AG04450 (cell line): ENCODE measurements around the gene ABLIM1. TPM values are rescaled to one million over a fixed set of nuclear protein-coding genes. Genes with fewer than 3 reads are reported as not detected.

Experiments used
- CTCF ChIA-PET: fragments of 300-600, 350-600 bp; formaldehyde crosslinking; extraction: SDS; loops from one replicate; lab custom pipeline; 2022; ENCODE audit warnings: antibody characterized with exemption, inconsistent platforms; lab: Charles Lee
- POLR2A ChIA-PET: fragments of 350-600 bp; formaldehyde crosslinking; extraction: SDS; loops from one replicate; lab custom pipeline; 2021; ENCODE audit warnings: antibody characterized with exemption, inconsistent platforms; lab: Yijun Ruan, JAX
- DNase-seq: peaks from one replicate; pipeline ENCODE4 v3.0.0-alpha.2; 2011; ENCODE audit warnings: low read depth, low spot score
- H3K27ac ChIP-seq: one replicate; pipeline ENCODE4 v1.5.1; 2012; ENCODE audit warnings: low read depth, low read length, control low read depth
- H3K27me3 ChIP-seq: one replicate; pipeline ENCODE4 v1.6.0; 2012; ENCODE audit warnings: low read length; ENCODE audit not compliant: control insufficient read depth, insufficient read depth
- H3K4me3 ChIP-seq: 2 replicates; pipeline ENCODE4 v1.5.1; 2011; ENCODE audit warnings: mild to moderate bottlenecking, low read depth, low read length, control low read depth
- H3K9me3 ChIP-seq: 2 replicates; pipeline ENCODE4 v1.5.1; 2012; ENCODE audit warnings: low read length; ENCODE audit not compliant: control insufficient read depth, insufficient read depth
- polyA plus RNA-seq: library from polyadenylated mRNA; depleted of rRNA; stranded (reverse); fragments of >200 nt; gene quantifications from 2 replicates; pipeline ENCODE4 v1.2.3, GENCODE V29; 2011
- TF ChIP-seq, protein P1 (sequence below): IDR thresholded peaks from 2 replicates; pipeline ENCODE4 v1.5.1; 2011; ENCODE audit warnings: low read depth, low read length, control low read depth, inconsistent platforms

ABLIM1 gene
- polyA plus RNA-seq, 1 experiment, result 6.4 TPM

DNA sequence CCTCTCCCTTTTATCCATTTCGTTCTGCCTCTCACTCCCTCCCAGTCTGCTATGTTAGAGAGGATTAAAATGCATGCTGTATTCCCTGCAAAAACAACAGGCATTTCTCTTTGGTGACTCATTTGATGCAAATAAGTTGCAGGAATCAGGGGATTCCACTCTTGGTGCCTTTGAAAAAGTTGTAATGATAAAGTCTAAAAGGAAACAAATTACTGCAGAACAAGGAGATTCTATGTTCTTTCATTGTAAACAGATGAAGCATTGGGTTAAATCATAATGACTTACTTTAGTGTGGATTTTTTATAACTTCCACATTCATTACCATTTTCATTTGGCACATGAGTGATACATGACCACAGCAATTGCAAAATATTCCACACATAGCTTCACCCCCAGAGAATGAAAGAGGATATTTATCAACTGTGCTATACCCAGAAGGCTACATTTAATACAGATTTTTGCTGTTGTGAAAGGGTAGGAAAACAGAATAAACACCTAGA, 33.4 kb upstream of the ABLIM1 start:
- POLR2A ChIA-PET, result no interaction called here
- H3K4me3 ChIP-seq, result no peak overlapping the region
- no peak overlapping the region for H3K27ac ChIP-seq
- CTCF ChIA-PET, result interaction anchor here (1.0 to 3.0 kb wide), 4 partner anchors 12 to 141 kb away, joined by 3 to 13 read pairs (median 5); partner anchors contain the start of gene FHIP2A
- DNase-seq, result no peak
- no peaks in the 10 kb centered on the region for H3K27me3 ChIP-seq
- H3K9me3 ChIP-seq, result no peaks in the 10 kb centered on the region
- TF ChIP-seq, protein P1, sequence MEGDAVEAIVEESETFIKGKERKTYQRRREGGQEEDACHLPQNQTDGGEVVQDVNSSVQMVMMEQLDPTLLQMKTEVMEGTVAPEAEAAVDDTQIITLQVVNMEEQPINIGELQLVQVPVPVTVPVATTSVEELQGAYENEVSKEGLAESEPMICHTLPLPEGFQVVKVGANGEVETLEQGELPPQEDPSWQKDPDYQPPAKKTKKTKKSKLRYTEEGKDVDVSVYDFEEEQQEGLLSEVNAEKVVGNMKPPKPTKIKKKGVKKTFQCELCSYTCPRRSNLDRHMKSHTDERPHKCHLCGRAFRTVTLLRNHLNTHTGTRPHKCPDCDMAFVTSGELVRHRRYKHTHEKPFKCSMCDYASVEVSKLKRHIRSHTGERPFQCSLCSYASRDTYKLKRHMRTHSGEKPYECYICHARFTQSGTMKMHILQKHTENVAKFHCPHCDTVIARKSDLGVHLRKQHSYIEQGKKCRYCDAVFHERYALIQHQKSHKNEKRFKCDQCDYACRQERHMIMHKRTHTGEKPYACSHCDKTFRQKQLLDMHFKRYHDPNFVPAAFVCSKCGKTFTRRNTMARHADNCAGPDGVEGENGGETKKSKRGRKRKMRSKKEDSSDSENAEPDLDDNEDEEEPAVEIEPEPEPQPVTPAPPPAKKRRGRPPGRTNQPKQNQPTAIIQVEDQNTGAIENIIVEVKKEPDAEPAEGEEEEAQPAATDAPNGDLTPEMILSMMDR, result no peak

DNA sequence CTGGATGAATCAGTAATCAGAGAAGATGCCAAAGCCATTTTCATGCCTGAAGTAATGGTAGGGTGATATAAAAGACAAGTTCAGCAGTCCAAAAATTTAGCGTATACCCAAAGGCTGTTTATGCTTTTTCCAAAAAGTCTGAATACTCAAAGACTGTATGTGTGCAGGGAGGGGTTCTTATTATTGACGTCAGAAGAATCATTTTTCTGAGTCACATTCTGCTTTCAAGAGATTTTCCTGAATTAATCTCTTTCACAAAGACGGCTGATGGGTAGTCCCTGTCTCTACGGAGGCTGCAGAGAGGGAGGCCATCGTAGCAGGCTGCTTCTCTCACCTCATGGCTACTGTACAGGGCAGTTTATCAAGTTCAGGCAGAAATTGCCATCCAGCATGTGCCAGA, 30.7 kb upstream of the ABLIM1 start:
- Histone ChIP-seq H3K9me3 (no peaks in the 10 kb centered on the region), H3K27me3 (no peaks in the 10 kb centered on the region), H3K4me3 (no peak overlapping the region), H3K27ac (no peak overlapping the region)
- DNase-seq, result no peak
- TF ChIP-seq, protein P1, result no peak
- POLR2A ChIA-PET, result no interaction called here
- CTCF ChIA-PET, result no interaction called here

DNA sequence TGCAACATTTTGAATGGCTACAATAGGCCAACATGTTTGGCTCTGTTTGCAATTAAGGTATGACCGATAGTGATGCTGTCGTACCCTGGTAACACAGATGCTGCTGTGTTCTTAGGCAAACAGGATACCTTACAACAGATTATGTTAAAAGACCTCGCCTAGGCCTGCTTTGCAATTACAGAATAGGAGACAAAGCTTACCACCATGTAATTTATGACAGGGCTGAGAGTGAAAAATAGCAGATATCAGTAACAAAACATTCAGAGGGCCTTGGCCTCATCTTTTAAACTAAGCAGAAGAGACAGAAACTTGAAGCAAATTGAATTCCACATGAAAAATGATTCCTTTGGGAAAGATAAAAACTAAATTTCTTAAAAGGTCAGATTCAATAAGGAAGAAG, 29.4 kb upstream of the ABLIM1 start:
- TF ChIP-seq, protein P1, result no peak
- POLR2A ChIA-PET, result no interaction called here
- Histone ChIP-seq H3K27ac (no peak overlapping the region), H3K4me3 (no peak overlapping the region), H3K27me3 (no peaks in the 10 kb centered on the region), H3K9me3 (no peaks in the 10 kb centered on the region)
- CTCF ChIA-PET, result interaction anchor here (1.0 to 1.1 kb wide), 3 partner anchors 11 to 17 kb away, joined by 3 to 4 read pairs (median 3); no protein-coding TSS in a partner anchor
- DNase-seq, result no peak

DNA sequence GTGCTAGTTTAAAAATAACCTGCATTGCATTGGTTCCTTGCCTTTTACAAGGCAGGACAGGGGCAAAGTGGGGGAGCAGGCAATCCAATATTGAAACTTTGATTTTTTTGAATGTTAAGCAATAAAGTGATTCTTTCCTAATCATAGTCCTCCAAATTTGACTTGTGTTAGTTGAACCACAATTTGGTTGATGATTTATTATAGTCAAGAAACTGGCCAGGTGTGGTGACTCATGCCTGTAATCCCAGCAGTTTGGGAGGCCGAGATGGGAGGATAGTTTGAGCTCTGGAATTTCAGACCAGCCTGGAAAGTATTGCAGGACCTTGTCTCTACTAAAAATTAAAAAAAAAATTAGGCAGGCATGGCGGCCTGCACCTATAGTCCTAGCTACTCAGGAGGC, 27.9 kb upstream of the ABLIM1 start:
- ChIA-PET POLR2A (no interaction called here), CTCF (no interaction called here)
- Histone ChIP-seq H3K4me3 (no peak overlapping the region), H3K27me3 (no peaks in the 10 kb centered on the region), H3K9me3 (no peaks in the 10 kb centered on the region), H3K27ac (no peak overlapping the region)
- TF ChIP-seq, protein P1, result no peak
- DNase-seq, result no peak

DNA sequence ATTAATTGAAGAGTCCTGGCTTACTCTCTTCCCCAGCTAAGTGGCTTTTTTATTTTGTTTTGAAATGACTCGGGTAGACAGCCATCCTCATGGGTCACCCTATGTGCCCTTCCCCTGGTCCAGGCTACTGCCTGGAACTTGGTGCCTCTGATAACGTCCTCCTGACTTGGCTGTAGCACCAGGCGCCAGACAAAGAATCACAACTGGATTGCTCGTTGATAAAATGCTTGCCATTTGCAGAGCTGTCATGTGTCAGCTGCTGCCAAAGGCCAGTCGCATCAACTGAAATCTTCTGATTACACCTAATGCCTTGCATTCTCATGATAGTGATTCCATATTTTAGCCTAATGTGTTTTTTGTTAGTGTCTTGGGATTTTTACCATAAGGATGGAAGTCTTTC, 27.4 kb upstream of the ABLIM1 start:
- DNase-seq, result no peak
- ChIA-PET POLR2A (interaction anchor here (0.6 kb wide), 1 partner anchor 83 kb away, joined by 4 read pairs; no protein-coding TSS in a partner anchor), CTCF (no interaction called here)
- Histone ChIP-seq H3K27ac (no peak overlapping the region), H3K4me3 (no peak overlapping the region), H3K27me3 (no peaks in the 10 kb centered on the region), H3K9me3 (no peaks in the 10 kb centered on the region)
- TF ChIP-seq, protein P1, result no peak
